Measurements from ENCODE around the gene TXN. TPM values are rescaled to one million over a fixed set of nuclear protein-coding genes. Genes with fewer than 3 reads are reported as not detected.
A peak's percentile ranks its signal among the peaks of the same experiment; 100 is the strongest.
"Not testable (repeated sequence)": the region's sequence is repeated elsewhere in the genome, so short reads cannot be mapped to it uniquely, and the experiment has no call there.

The TXN gene
- total RNA-seq, 2 experiments from 2014 or later = 554 to 573 TPM

DNA sequence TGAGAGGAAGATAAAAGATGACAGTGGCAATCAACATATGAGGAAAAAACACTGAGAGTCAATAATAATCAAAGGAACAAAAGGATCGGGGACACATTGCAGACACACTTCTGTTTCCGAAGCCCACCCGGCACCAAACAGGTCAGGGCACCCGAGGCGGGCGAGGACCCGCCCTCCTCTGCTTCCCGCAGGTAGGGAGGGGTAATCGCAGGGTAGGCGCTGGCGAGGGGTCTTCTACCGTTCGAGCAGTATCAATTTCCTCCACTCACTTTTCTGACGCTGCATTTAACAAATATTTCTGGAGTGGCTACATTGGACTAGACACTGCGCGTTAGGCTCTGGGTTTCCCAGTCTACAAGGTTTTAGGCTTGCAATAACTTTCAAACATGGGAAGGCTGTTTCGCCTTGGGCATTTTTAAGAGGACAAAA is 1.3 kb downstream of the TXN start:
- Mint-ChIP-seq H3K4me1 (ENCODE audit: low read depth) (peaks cover 64% of the 10 kb centered on the region), H3K4me3 (peak overlapping the region; percentile 90), H3K9me3 (no peaks in the 10 kb centered on the region), H3K27ac (peak overlapping the region; percentile 97), H3K27me3 (no peaks in the 10 kb centered on the region), H3K36me3 (peaks cover 35% of the 10 kb centered on the region)
- intact Hi-C loops (cut with micrococcal nuclease) = loop anchor here (5.0 to 10.0 kb wide), 5 partner anchors 62 to 1660 kb away; partner anchors contain the start of genes ABITRAM, ECPAS and ELP1
- ChIA-PET CTCF (no interaction called here), POLR2A (no interaction called here)
- DNase-seq = no peak

- Mint-ChIP-seq H3K27me3 (no peaks in the 10 kb centered on the region), H3K36me3 (peaks cover 40% of the 10 kb centered on the region), H3K9me3 (no peaks in the 10 kb centered on the region), H3K4me3 (peak overlapping the region; percentile 90), H3K27ac (peak overlapping the region; percentile 97), H3K4me1 (ENCODE audit: low read depth) (peaks cover 62% of the 10 kb centered on the region)
- POLR2A ChIA-PET = no interaction called here
- intact Hi-C loops (cut with micrococcal nuclease) = loop anchor here (10.0 kb wide), 2 partner anchors 1320 to 1660 kb away; partner anchors contain the start of genes ABITRAM and ELP1
- CTCF ChIA-PET = no interaction called here
- DNase-seq = no peak
Measured at GRCh38 chr9:110254500-110254899, 1.8 kb downstream of the TXN start.

- Mint-ChIP-seq H3K4me3 (no peak overlapping the region), H3K9me3 (no peaks in the 10 kb centered on the region), H3K4me1 (ENCODE audit: low read depth) (peaks cover 54% of the 10 kb centered on the region), H3K36me3 (peaks cover 51% of the 10 kb centered on the region), H3K27ac (peak overlapping the region; percentile 62), H3K27me3 (no peaks in the 10 kb centered on the region)
- intact Hi-C loops (cut with micrococcal nuclease) = loop anchor here (10.0 kb wide), 2 partner anchors 1318 to 1662 kb away; partner anchors contain the start of genes ABITRAM and ELP1
- ChIA-PET POLR2A (no interaction called here), CTCF (interaction anchor here (0.7 kb wide), 1 partner anchor 93 kb away, joined by 6 read pairs; no protein-coding TSS in a partner anchor)
- DNase-seq = no peak
Measured at GRCh38 chr9:110252509-110253139, 3.7 kb downstream of the TXN start.

GRCh38 chr9:110251770-110252169 is 4.5 kb downstream of the TXN start:
- DNase-seq, H3K27me3 Mint-ChIP-seq, POLR2A ChIA-PET, H3K9me3 Mint-ChIP-seq, H3K4me3 Mint-ChIP-seq, H3K27ac Mint-ChIP-seq: not testable (repeated sequence)
- intact Hi-C loops (cut with micrococcal nuclease) = loop anchor here (10.0 kb wide), 2 partner anchors 1317 to 1663 kb away; partner anchors contain the start of genes ABITRAM and ELP1
- Mint-ChIP-seq H3K36me3 (peaks cover 55% of the 10 kb centered on the region), H3K4me1 (ENCODE audit: low read depth) (peaks cover 46% of the 10 kb centered on the region)
- CTCF ChIA-PET = interaction anchor here (0.7 kb wide), 1 partner anchor 92 kb away, joined by 6 read pairs; no protein-coding TSS in a partner anchor

DNA sequence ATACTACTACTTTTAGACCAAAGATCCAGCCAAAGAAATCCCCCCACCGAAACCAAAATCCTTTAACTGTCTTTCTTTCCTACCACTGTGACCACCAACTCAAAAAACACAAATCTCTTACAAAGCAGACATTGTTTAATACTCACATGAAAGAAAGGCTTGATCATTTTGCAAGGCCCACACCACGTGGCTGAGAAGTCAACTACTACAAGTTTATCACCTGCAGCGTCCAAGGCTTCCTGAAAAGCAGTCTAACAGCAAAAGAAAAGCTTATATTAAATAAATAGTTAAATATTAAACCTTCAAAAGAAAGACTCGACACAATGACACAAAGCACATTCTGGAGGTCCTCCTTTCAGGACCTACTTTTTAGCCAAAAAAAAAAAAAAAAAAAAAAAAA is 5.1 kb downstream of the TXN start:
- intact Hi-C loops (cut with micrococcal nuclease) = loop anchor here (10.0 kb wide), 2 partner anchors 1316 to 1664 kb away; partner anchors contain the start of genes ABITRAM and ELP1
- Mint-ChIP-seq H3K27me3 (no peaks in the 10 kb centered on the region), H3K27ac (no peak overlapping the region), H3K4me3 (no peak overlapping the region), H3K4me1 (ENCODE audit: low read depth) (peaks cover 46% of the 10 kb centered on the region), H3K36me3 (peaks cover 59% of the 10 kb centered on the region), H3K9me3 (no peaks in the 10 kb centered on the region)
- DNase-seq = no peak
- CTCF ChIA-PET = interaction anchor here (0.6 kb wide), 1 partner anchor 350 kb away, joined by 4 read pairs; no protein-coding TSS in a partner anchor
- POLR2A ChIA-PET = no interaction called here

DNA sequence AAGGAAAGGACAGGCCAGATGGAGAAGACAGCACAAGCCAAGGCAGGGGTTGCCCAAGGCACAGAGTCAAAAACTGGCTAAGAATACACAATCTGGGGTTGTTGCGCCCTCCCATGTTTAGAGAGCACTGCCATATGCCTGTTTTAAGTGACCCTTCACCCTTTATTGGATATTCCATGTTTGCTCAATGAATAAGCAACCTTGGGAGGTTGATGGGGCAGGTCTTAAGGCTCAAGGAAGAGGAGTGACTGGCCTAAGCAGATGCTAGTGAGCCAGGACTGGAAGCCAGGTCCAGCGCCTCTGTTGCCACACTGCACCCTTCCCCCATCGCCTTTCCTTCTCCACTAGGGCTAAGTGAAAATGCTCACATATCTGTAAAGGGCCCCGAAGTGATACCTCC is 6.7 kb downstream of the TXN start:
- Mint-ChIP-seq H3K9me3 (no peaks in the 10 kb centered on the region), H3K4me1 (ENCODE audit: low read depth) (peaks cover 41% of the 10 kb centered on the region), H3K36me3 (peaks cover 55% of the 10 kb centered on the region), H3K27me3 (no peaks in the 10 kb centered on the region), H3K4me3 (no peak overlapping the region), H3K27ac (no peak overlapping the region)
- intact Hi-C loops (cut with micrococcal nuclease) = loop anchor here (10.0 kb wide), 2 partner anchors 1315 to 1665 kb away; partner anchors contain the start of genes ABITRAM and ELP1
- CTCF ChIA-PET = no interaction called here
- POLR2A ChIA-PET = no interaction called here
- no peak for DNase-seq

DNA sequence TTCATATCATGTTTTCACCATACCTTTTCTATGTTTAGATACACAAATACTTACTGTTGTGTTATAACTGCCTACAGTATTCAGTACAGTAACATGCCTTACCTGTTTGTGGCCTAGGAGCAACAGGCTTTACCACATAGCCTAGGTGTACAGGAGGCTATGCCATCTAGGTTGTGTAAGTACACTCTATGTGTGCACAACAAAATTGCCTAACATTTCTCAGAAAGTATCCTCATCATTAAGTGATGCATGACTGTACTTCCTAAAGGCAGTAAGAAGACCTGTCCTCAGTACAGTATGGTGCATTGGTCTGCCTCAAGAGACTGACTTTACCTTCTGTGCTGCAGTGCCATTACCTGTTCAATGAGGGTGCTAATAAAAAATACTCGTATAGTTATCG is 7.9 kb downstream of the TXN start:
- peaks cover 29% of the 10 kb centered on the region for H3K4me1 Mint-ChIP-seq (ENCODE audit: low read depth)
- no peaks in the 10 kb centered on the region for H3K27me3 Mint-ChIP-seq
- H3K4me3 Mint-ChIP-seq = no peak overlapping the region
- ChIA-PET CTCF (no interaction called here), POLR2A (no interaction called here)
- peaks cover 59% of the 10 kb centered on the region for H3K36me3 Mint-ChIP-seq
- DNase-seq = no peak
- H3K9me3 Mint-ChIP-seq = no peaks in the 10 kb centered on the region
- H3K27ac Mint-ChIP-seq = no peak overlapping the region
- intact Hi-C loops (cut with micrococcal nuclease) = no loop called here

DNA sequence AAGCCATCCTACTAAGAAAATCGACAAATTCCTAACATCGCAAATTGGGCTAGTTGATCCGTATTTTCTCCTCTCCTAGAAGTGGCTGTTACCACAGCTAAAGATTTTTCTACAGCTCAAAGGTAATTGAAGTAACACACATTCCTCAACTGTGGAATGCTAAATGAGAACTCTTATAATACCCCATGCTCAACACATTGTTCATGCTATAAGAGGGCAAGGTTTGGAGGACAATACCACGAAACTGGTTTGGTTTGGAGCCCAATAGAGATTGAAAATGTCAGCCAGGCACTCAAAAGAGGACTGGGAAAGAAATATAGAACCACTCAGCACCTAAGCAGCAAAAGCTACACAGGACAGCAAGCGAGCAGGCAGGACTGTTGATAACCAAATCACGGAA is 10.1 kb downstream of the TXN start:
- ChIA-PET POLR2A (no interaction called here), CTCF (no interaction called here)
- H3K4me3 Mint-ChIP-seq = no peak overlapping the region

DNA sequence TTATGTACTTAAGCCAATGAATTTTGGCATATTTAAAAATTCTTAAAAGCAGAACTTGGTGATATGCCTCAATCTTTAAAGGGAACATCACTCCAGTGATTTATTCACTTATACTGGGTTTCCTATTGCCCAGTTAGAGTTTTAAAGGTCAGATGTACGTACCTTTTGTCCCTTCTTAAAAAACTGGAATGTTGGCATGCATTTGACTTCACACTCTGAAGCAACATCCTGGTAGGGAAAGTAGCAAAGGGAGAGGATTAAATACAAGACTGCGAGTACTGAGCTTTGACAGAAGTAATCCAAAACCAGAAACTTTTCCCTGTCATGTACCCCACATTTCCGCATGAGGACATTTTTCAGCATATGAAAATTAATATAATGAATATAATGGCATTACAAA is 11.7 kb downstream of the TXN start:
- Mint-ChIP-seq H3K4me1 (ENCODE audit: low read depth) (peaks cover 9% of the 10 kb centered on the region), H3K36me3 (peaks cover 46% of the 10 kb centered on the region), H3K27me3 (no peaks in the 10 kb centered on the region), H3K4me3 (no peak overlapping the region), H3K27ac (no peak overlapping the region), H3K9me3 (no peaks in the 10 kb centered on the region)
- DNase-seq = no peak
- intact Hi-C loops (cut with micrococcal nuclease) = no loop called here
- CTCF ChIA-PET = interaction anchor here (1.0 kb wide), 1 partner anchor 28 kb away, joined by 3 read pairs; no protein-coding TSS in a partner anchor
- POLR2A ChIA-PET = no interaction called here

More for the DNA sequence above, 10.1 kb downstream of the TXN start:
- intact Hi-C loops (cut with micrococcal nuclease) = no loop called here
- no peaks in the 10 kb centered on the region for H3K9me3 Mint-ChIP-seq
- peaks cover 16% of the 10 kb centered on the region for H3K4me1 Mint-ChIP-seq (ENCODE audit: low read depth)
- H3K36me3 Mint-ChIP-seq = peaks cover 57% of the 10 kb centered on the region
- no peak for DNase-seq
- no peak overlapping the region for H3K27ac Mint-ChIP-seq
- H3K27me3 Mint-ChIP-seq = no peaks in the 10 kb centered on the region

DNA sequence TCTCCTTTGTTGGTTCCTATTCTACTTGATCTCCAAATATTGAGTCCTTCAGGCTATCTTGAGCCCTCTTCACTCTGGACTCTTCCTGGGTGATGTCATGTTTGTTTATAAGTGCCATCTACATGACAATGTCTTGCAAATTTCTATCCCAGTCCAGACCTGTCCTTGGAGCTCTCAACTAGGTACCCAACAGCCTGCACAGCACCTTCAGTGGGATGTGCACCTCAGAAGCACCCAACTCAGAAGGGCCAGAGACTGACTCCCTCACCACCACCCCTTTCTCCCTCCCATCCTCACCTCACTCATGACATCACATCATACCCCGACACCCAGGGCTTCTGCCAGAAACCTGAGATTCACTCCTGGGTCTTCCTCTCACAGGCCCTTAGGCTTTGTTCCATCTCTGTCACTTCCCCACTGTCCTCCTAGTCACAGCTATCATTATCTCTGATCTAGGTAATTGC is 14.4 kb downstream of the TXN start:
- no peak overlapping the region for H3K27ac Mint-ChIP-seq
- no peaks in the 10 kb centered on the region for H3K27me3 Mint-ChIP-seq
- H3K4me1 Mint-ChIP-seq (ENCODE audit: low read depth) = no peaks in the 10 kb centered on the region
- H3K36me3 Mint-ChIP-seq = peaks cover 29% of the 10 kb centered on the region
- H3K9me3 Mint-ChIP-seq = no peaks in the 10 kb centered on the region
- ChIA-PET CTCF (no interaction called here), POLR2A (interaction anchor here (2.2 kb wide), 1 partner anchor 15 kb away, joined by 9 read pairs; the partner anchor contains the start of gene TXN)
- intact Hi-C loops (cut with micrococcal nuclease) = no loop called here
- H3K4me3 Mint-ChIP-seq = no peak overlapping the region
- DNase-seq = no peak

DNA sequence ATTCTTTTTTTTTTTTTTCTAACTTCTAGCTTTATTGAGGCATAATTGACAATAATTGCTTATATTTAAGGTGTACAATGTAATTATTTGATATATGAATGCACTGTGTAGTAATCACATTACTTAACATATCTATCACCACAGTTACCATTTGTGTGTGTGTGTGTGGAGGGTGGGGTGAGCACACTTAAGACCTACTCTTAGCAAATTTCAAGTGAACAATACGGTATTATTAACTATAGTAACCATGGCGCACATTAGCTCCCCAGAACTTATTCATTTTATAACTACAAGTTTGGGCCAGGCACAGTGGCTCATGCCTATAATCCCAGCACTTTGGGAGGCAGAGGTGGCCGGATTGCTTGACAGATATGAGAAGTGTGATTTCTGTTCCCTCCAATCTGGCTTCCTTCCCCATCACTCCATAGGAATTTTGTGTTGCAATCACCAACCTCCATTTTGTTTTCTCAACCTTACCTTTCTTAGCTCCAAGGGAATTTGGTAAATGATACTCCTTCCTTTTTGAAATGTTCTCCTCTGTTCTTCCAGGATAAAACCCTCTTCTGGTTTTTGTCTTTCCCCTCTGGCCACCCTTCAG is 14.9 kb downstream of the TXN start:
- H3K9me3 Mint-ChIP-seq = no peaks in the 10 kb centered on the region

GRCh38 chr9:110240198-110240597 is 16.1 kb downstream of the TXN start:
- Mint-ChIP-seq H3K4me1 (ENCODE audit: low read depth) (no peaks in the 10 kb centered on the region), H3K9me3 (no peaks in the 10 kb centered on the region), H3K27me3 (peaks cover 1% of the 10 kb centered on the region), H3K36me3 (peaks cover 20% of the 10 kb centered on the region), H3K27ac (no peak overlapping the region), H3K4me3 (no peak overlapping the region)
- intact Hi-C loops (cut with micrococcal nuclease) = no loop called here
- DNase-seq = no peak
- POLR2A ChIA-PET = no interaction called here
- CTCF ChIA-PET = no interaction called here

More for the DNA sequence above, 14.9 kb downstream of the TXN start:
- H3K4me3 Mint-ChIP-seq = no peak overlapping the region
- ChIA-PET POLR2A (interaction anchor here (2.2 kb wide), 1 partner anchor 15 kb away, joined by 9 read pairs; the partner anchor contains the start of gene TXN), CTCF (no interaction called here)
- H3K27me3 Mint-ChIP-seq = peaks cover 1% of the 10 kb centered on the region
- intact Hi-C loops (cut with micrococcal nuclease) = no loop called here
- H3K4me1 Mint-ChIP-seq (ENCODE audit: low read depth) = no peaks in the 10 kb centered on the region
- peaks cover 27% of the 10 kb centered on the region for H3K36me3 Mint-ChIP-seq
- H3K27ac Mint-ChIP-seq = no peak overlapping the region
- no peak for DNase-seq
